Left renal cortex interstitium (tissue), 4 donors: ENCODE results near the gene CALML6. TPM values are rescaled to one million over a fixed set of nuclear protein-coding genes. Genes with fewer than 3 reads are reported as not detected.
"Not testable (repeated sequence)": the region's sequence is repeated elsewhere in the genome, so short reads cannot be mapped to it uniquely, and the experiment has no call there.

Source experiments
- DNase-seq, 4 donors: peaks; one replicate each; pipeline ENCODE4 v3.0.0-alpha.2; 2013; ENCODE audit warnings: low read depth in 4 of 4, low spot score in 2 of 4, missing footprints in 1 of 4
- polyA plus RNA-seq, 4 donors: library from polyadenylated mRNA; unstranded; fragments of 120-200 nt; gene quantifications; one replicate each; pipeline ENCODE4 v1.2.1, GENCODE V29; 2013; ENCODE audit not compliant: insufficient read length in 4 of 4

Gene CALML6
- polyA plus RNA-seq, result 1 to 10 TPM in 2 of 4 donors, under 1 TPM in 2; 0.27 to 1.4 (median 0.70) TPM

GRCh38 chr1:1914971-1915692 is at the start of gene CALML6:
Gene CALML6 (plus strand): TSS chr1:1915260. CDS start chr1:1915281, 21 bp downstream.
- no peak for DNase-seq

- DNase-seq, result no peak
These were observed 47.9 kb upstream of the CALML6 start for GRCh38 chr1:1867164-1867563.

- no peak for DNase-seq
These were observed 45.6 kb upstream of the CALML6 start for GRCh38 chr1:1869469-1869868.

GRCh38 chr1:1872329-1872994 is 42.6 kb upstream of the CALML6 start:
- no peak for DNase-seq

- DNase-seq, result no peak
These were observed 41.9 kb upstream of the CALML6 start for GRCh38 chr1:1873186-1873585.

GRCh38 chr1:1874901-1875300 is 40.2 kb upstream of the CALML6 start:
- no peak for DNase-seq

- DNase-seq, result no peak
These were observed 39.1 kb upstream of the CALML6 start for GRCh38 chr1:1875932-1876331.

GRCh38 chr1:1876335-1876930 is 38.6 kb upstream of the CALML6 start:
- no peak for DNase-seq

GRCh38 chr1:1877865-1878436 is 37.1 kb upstream of the CALML6 start:
- no peak for DNase-seq

- DNase-seq, result no peak
These were observed 35.1 kb upstream of the CALML6 start for GRCh38 chr1:1879942-1880341.

- DNase-seq, result no peak
These were observed 34.3 kb upstream of the CALML6 start for GRCh38 chr1:1880617-1881312.

GRCh38 chr1:1881727-1882126 is 33.3 kb upstream of the CALML6 start:
- DNase-seq, result no peak

GRCh38 chr1:1883092-1883873 is 31.8 kb upstream of the CALML6 start:
- DNase-seq, result no peak

- DNase-seq, result not testable (repeated sequence)
These were observed 31.2 kb upstream of the CALML6 start for GRCh38 chr1:1883890-1884289.

- no peak for DNase-seq
These were observed 25.8 kb upstream of the CALML6 start for GRCh38 chr1:1889090-1889750.

GRCh38 chr1:1889847-1890505 is 25.1 kb upstream of the CALML6 start:
- peak in 1 of 4 donors; percentile 30 for DNase-seq

GRCh38 chr1:1890506-1891348 is 24.3 kb upstream of the CALML6 start, which contains the start of gene GNB1:
Gene GNB1 (minus strand): TSS chr1:1891087. CDS start chr1:1825453, 65,634 bp downstream.
- peak; percentile 83 to 91 (median 88) for DNase-seq
